Vagina (tissue), 2 donors: ENCODE data around the gene ANKRD18A.

Experiments
- CTCF ChIP-seq, 3 experiments: fragments of 450-650 bp in 2 of 3; fragments of 200-600 bp in 1 of 3; sonication (generic) in 1 of 3; IDR thresholded peaks; one replicate each; pipeline ENCODE4 v1.5.1; 2017 to 2019; ENCODE audit warnings: antibody characterized with exemption in 3 of 3, mild to moderate bottlenecking in 2 of 3, moderate library complexity in 2 of 3
- POLR2A ChIP-seq, 2 donors: fragments of 450-650 bp; IDR thresholded peaks; one replicate each; pipeline ENCODE4 v1.6.1; 2017; ENCODE audit warnings: antibody characterized with exemption in 2 of 2, mild to moderate bottlenecking in 2 of 2, moderate library complexity in 2 of 2

DNA sequence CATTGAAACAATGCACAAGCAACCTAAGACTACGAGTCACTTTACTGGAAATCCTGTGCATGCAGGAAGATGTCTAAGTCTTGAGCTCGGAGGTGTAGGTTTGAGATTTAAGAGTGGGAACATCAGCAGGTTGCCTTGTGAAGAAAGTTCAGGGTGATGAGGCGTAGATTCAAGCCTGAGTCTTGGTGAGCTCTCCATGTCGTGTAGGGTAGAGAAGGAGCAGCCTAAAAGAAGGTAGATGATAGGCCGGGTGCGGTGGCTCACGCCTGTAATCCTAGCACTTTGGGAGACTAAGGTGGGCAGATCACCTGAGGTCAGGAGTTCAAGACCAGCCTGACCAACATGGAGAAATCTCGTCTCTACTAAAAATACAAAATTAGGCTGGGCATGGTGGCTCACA, 30.2 kb upstream of the ANKRD18A start:
- TF ChIP-seq CTCF (IDR thresholded peaks at IDR 0.05) (no peak), POLR2A (IDR thresholded peaks at IDR 0.05) (no peak)
